Upper lobe of right lung (tissue), 1 donor: ENCODE data around the gene INPP4A. TPM values are rescaled to one million over a fixed set of nuclear protein-coding genes. Genes with fewer than 3 reads are reported as not detected.

Experiments
- ATAC-seq: fragments of 200-7000 bp; cut with Tn5 transposase; one replicate; pipeline ENCODE4 v1.9.1; 2020; ENCODE audit warnings: mild to moderate bottlenecking, moderate library complexity
- DNase-seq: peaks from one replicate; pipeline ENCODE4 v3.0.0-alpha.2; 2020
- H3K27ac ChIP-seq: fragments of 200-600 bp; one replicate; pipeline ENCODE4 v1.8.0; 2022
- H3K27me3 ChIP-seq: fragments of 200-600 bp; one replicate; pipeline ENCODE4 v1.8.0; 2022; ENCODE audit warnings: mild to moderate bottlenecking
- H3K36me3 ChIP-seq: fragments of 200-600 bp; one replicate; pipeline ENCODE4 v1.8.0; 2022
- H3K4me1 ChIP-seq: fragments of 200-600 bp; one replicate; pipeline ENCODE4 v1.8.0; 2022
- H3K4me3 ChIP-seq: fragments of 200-600 bp; one replicate; pipeline ENCODE4 v1.8.0; 2022; ENCODE audit warnings: mild to moderate bottlenecking
- H3K9me3 ChIP-seq: fragments of 200-600 bp; one replicate; pipeline ENCODE4 v1.8.0; 2022
- intact Hi-C: fragments of 100-400 bp; cut with DNase I; formaldehyde crosslinking; loops from one replicate; pipeline ENCODE4 v1.11.0; 2022
- total RNA-seq: library from RNA; stranded (reverse); fragmentation: NEBNext Ultra II Directional; extraction: Animal tissue kit (Norgen Biotek cat#: 25700); gene quantifications from one replicate; pipeline ENCODE4 v1.2.1, GENCODE V29; 2021
- TF ChIP-seq, protein P1 (sequence below): fragments of 200-600 bp; IDR thresholded peaks from one replicate; pipeline ENCODE4 v1.8.0; 2022; ENCODE audit warnings: antibody characterized with exemption
- donor health status: DM: no; HTN: yes; CAD: no; lungs with severe emphysema.

The INPP4A gene
- total RNA-seq, 1 donor from 2014 or later, result 35.0 TPM

DNA sequence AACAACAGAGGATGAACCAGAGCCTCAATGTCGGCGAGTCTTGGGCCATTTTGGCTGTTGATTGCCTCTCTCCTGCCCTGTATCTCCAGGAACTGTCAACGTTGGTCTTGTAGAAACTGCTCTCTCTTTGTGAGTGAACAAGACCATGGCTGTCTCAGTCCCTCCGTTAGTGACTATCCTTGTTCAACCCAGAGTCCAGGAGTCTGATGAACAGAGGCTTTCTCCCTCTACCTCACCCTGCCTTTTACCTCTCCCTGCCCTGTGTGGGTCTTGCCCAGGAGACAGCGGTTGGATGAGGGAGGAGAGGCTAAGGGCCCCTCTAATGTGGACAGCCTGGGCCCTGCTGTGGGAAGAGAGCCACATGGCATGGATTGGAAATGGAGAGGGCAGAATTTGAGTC, 32.8 kb downstream of the INPP4A start:
- no peaks in the 10 kb centered on the region for H3K27me3 ChIP-seq
- intact Hi-C loops, result no loop called here
- H3K36me3 ChIP-seq, result no peaks in the 10 kb centered on the region
- H3K27ac ChIP-seq, result no peak overlapping the region
- DNase-seq (no peak), ATAC-seq (no peak)
- TF ChIP-seq, protein P1, sequence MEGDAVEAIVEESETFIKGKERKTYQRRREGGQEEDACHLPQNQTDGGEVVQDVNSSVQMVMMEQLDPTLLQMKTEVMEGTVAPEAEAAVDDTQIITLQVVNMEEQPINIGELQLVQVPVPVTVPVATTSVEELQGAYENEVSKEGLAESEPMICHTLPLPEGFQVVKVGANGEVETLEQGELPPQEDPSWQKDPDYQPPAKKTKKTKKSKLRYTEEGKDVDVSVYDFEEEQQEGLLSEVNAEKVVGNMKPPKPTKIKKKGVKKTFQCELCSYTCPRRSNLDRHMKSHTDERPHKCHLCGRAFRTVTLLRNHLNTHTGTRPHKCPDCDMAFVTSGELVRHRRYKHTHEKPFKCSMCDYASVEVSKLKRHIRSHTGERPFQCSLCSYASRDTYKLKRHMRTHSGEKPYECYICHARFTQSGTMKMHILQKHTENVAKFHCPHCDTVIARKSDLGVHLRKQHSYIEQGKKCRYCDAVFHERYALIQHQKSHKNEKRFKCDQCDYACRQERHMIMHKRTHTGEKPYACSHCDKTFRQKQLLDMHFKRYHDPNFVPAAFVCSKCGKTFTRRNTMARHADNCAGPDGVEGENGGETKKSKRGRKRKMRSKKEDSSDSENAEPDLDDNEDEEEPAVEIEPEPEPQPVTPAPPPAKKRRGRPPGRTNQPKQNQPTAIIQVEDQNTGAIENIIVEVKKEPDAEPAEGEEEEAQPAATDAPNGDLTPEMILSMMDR, result no peak
- H3K4me3 ChIP-seq, result no peak overlapping the region
- no peaks in the 10 kb centered on the region for H3K9me3 ChIP-seq
- H3K4me1 ChIP-seq, result peaks cover 56% of the 10 kb centered on the region

DNA sequence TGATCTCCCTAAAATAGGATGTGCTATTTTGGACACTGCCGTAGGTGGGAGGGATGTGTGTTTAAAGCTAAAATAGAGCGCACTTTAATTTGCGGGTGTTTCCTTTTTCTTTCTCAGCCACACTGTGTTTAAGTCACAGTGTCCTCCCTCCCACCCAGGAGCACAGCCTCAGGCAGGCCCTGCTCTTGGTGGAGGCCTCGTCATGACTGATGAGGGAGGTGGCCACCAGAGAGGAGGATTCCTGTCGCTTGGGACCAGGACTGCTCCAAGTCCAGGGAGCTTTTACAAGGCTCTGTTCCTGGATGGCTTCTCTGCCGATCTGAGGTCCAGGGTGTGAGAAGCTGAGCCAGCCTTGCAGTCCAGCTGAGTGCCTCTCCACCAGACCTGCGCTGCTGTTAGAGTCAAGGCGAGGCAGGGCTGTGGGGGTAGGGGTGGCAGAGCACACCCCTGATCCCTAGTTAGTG, 33.5 kb downstream of the INPP4A start:
- Histone ChIP-seq H3K9me3 (no peaks in the 10 kb centered on the region), H3K27me3 (no peaks in the 10 kb centered on the region), H3K4me3 (no peak overlapping the region), H3K36me3 (no peaks in the 10 kb centered on the region), H3K27ac (no peak overlapping the region), H3K4me1 (peaks cover 57% of the 10 kb centered on the region)
- TF ChIP-seq, protein P1, result no peak
- ATAC-seq, result no peak
- no peak for DNase-seq
- intact Hi-C loops, result no loop called here

DNA sequence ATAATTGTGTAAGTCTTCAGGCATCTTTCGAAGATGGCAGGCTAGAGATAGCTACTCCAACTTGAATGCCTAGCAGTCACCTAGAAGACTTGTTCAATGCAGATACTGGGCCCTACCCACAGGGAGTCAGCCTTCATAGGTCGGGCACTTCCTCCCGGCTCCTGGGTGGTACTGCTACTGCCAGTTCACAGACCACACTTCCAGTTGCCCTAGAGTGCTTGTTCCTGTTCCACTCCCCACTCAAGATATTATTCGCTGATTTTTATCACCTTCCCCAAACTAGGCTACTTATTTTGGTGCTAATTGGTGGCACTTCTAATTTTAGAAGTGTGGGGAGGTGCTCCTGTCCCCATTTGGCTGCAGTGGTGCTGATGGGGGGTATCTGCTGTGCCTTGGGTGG, 34.2 kb downstream of the INPP4A start:
- no peaks in the 10 kb centered on the region for H3K9me3 ChIP-seq
- peaks cover 64% of the 10 kb centered on the region for H3K4me1 ChIP-seq
- TF ChIP-seq, protein P1, result no peak
- H3K27me3 ChIP-seq, result no peaks in the 10 kb centered on the region
- no peak overlapping the region for H3K27ac ChIP-seq
- no peak overlapping the region for H3K4me3 ChIP-seq
- intact Hi-C loops, result no loop called here
- H3K36me3 ChIP-seq, result no peaks in the 10 kb centered on the region
- ATAC-seq (peak; percentile 42), DNase-seq (no peak)

DNA sequence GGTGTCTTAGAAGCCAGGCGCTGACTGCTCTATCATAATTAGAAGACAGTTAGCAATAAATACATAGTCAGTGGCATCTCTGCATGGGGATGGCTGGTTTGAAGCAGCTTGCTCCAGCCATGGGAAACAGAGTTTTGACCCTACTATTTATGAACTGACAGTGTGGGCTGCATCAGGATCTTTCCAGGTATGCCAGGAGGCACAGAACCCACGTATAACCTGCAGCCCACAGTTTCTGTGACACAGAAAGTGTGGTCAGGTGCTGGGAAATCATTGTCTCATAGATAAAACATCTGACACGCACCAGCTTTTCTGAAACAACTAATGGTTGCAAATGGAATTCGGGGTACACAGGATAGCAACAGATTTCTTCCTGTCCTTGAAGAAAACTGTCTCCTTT, 34.7 kb downstream of the INPP4A start:
- TF ChIP-seq, protein P1, result no peak

DNA sequence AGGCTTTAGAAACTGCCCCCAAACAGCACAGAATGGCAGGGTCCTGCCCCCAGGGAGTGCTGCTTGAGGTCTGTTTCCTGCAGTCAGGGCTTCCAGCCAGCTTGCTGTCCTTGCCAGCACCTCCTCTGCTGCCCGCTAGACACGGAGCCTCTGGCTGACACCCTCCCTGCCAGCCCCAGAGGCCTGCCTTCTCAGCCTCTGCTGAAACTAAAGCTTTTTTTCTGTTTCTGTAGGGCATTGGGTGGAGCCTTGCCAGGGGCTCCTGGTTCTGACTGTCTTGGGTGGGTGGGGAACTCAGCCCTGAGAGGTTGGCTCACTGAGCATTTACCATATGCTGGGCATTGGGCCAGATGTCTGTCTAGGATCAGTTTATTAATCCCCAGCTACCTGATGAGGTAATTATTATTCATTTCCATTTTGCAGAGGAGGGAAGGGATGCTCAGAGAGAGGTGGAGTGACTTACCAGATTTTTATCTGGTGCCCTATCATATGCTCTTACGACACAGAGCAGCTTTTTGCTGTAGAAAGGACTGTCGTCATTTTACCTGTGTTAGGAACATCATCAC, 35.4 kb downstream of the INPP4A start:
- peaks cover 60% of the 10 kb centered on the region for H3K4me1 ChIP-seq
- TF ChIP-seq, protein P1, result no peak
- intact Hi-C loops, result no loop called here
- H3K4me3 ChIP-seq, result no peak overlapping the region
- H3K27ac ChIP-seq, result no peak overlapping the region
- no peaks in the 10 kb centered on the region for H3K9me3 ChIP-seq
- no peaks in the 10 kb centered on the region for H3K27me3 ChIP-seq
- ATAC-seq (peak; percentile 63), DNase-seq (peak; percentile 74)
- no peaks in the 10 kb centered on the region for H3K36me3 ChIP-seq

More for the DNA sequence above, 34.7 kb downstream of the INPP4A start:
- ATAC-seq, result no peak
- Histone ChIP-seq H3K36me3 (no peaks in the 10 kb centered on the region), H3K4me1 (peaks cover 64% of the 10 kb centered on the region), H3K9me3 (no peaks in the 10 kb centered on the region), H3K4me3 (no peak overlapping the region), H3K27ac (no peak overlapping the region), H3K27me3 (no peaks in the 10 kb centered on the region)
- intact Hi-C loops, result no loop called here
- no peak for DNase-seq

DNA sequence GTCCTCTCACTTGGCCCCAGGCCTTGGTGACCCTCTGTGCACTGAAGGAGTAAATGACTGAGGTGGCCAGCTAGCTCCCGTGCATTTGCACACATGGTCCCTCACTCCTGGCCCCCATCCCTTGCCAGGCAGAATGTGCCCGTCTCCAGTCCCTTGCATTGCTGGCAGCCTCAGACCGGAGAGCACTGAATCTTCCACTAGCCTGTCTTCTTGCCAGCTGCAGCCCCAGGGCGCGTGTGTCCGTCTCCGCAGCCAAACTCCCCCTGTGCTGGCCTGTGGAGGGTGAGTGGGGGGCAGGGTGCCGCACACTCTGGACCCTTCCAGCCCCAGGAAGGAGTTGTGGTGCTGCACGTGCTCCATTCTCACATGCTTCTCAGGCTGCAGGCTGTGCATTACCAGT, 35.9 kb downstream of the INPP4A start:
- no peaks in the 10 kb centered on the region for H3K36me3 ChIP-seq
- H3K9me3 ChIP-seq, result no peaks in the 10 kb centered on the region
- H3K4me3 ChIP-seq, result no peak overlapping the region
- DNase-seq (no peak), ATAC-seq (no peak)
- intact Hi-C loops, result no loop called here
- TF ChIP-seq, protein P1, result no peak
- H3K27ac ChIP-seq, result no peak overlapping the region
- peaks cover 57% of the 10 kb centered on the region for H3K4me1 ChIP-seq
- H3K27me3 ChIP-seq, result no peaks in the 10 kb centered on the region
